IPS-NIHi7 (cell line): ENCODE results near the gene GSTM1.

Experiments
- DNase-seq: peaks from one replicate; pipeline ENCODE4 v3.0.0; 2012; ENCODE audit warnings: mixed read lengths; ENCODE audit errors: extremely low spot score

GSTM1 gene

GRCh38 chr1:109726728-109727373 lies 39.2 kb downstream of the GSTM1 start:
- no peak for DNase-seq

- no peak for DNase-seq
These were observed 41.3 kb downstream of the GSTM1 start for GRCh38 chr1:109728870-109729269.

- no peak for DNase-seq
These were observed 43.0 kb downstream of the GSTM1 start for GRCh38 chr1:109730666-109731065.

- DNase-seq = no peak
These were observed 44.8 kb downstream of the GSTM1 start for GRCh38 chr1:109732390-109732881.

- DNase-seq = no peak
These were observed 45.7 kb downstream of the GSTM1 start for GRCh38 chr1:109733236-109733870.

- DNase-seq = peak; percentile 89
These were observed 52.4 kb downstream of the GSTM1 start for GRCh38 chr1:109739738-109740614.

GRCh38 chr1:109740615-109741373 lies 53.2 kb downstream of the GSTM1 start, which contains the start of gene GSTM3:
TSS of gene GSTM3 (minus strand) at chr1:109741038. CDS start at chr1:109740287, 751 bp downstream.
- no peak for DNase-seq
